SK-N-SH treated with all-trans-retinoic acid at 6 μM for 48 hours (cell line): ENCODE results near the gene MGAT3.

Experiments used
- ATAC-seq: fragments of 200-7000 bp; cut with Tn5 transposase; 3 replicates; pipeline ENCODE4 v1.9.1; 2020; ENCODE audit warnings: mild to moderate bottlenecking, moderate library complexity
- BACH2 ChIP-seq: fragments of 250-450 bp; sonication (Bioruptor Pico); IDR thresholded peaks from 2 replicates; pipeline ENCODE4 v1.9.0; 2021; ENCODE audit warnings: mild to moderate bottlenecking, borderline replicate concordance
- CREB5 ChIP-seq: fragments of 250-450 bp; sonication (Bioruptor Pico); IDR thresholded peaks from 2 replicates; pipeline ENCODE4 v1.5.1; 2020; ENCODE audit warnings: low read depth, mild to moderate bottlenecking, moderate library complexity
- CSDC2 ChIP-seq: fragments of 250-450 bp; sonication (Bioruptor Pico); IDR thresholded peaks from 2 replicates; pipeline ENCODE4 v1.5.0; 2020; ENCODE audit warnings: mild to moderate bottlenecking, moderate library complexity
- ESRRG ChIP-seq: fragments of 250-450 bp; sonication (Bioruptor Pico); IDR thresholded peaks from 2 replicates; pipeline ENCODE4 v1.6.1; 2021; ENCODE audit warnings: mild to moderate bottlenecking
- GLIS3 ChIP-seq: fragments of 250-450 bp; sonication (Bioruptor Pico); IDR thresholded peaks from 2 replicates; pipeline ENCODE4 v1.5.0; 2020; ENCODE audit warnings: mild to moderate bottlenecking, moderate library complexity
- ISL1 ChIP-seq: fragments of 250-450 bp; sonication (Bioruptor Pico); IDR thresholded peaks from 2 replicates; pipeline ENCODE4 v2.1.2; 2022; ENCODE audit warnings: mild to moderate bottlenecking, moderate library complexity
- OSR1 ChIP-seq: fragments of 250-450 bp; sonication (Bioruptor Pico); IDR thresholded peaks from 2 replicates; pipeline ENCODE4 v1.8.0; 2022; ENCODE audit warnings: moderate library complexity, mild to moderate bottlenecking, inconsistent platforms
- PATZ1 ChIP-seq: fragments of 250-450 bp; sonication (Bioruptor Pico); IDR thresholded peaks from 2 replicates; pipeline ENCODE4 v1.8.0; 2020; ENCODE audit warnings: mild to moderate bottlenecking, moderate library complexity, borderline replicate concordance
- POU6F1 ChIP-seq: fragments of 250-450 bp; sonication (Bioruptor Pico); IDR thresholded peaks from 2 replicates; pipeline ENCODE4 v1.8.0; 2021; ENCODE audit warnings: low read depth, mild to moderate bottlenecking, moderate library complexity, borderline replicate concordance
- PPARA ChIP-seq: fragments of 250-450 bp; sonication (Bioruptor Pico); IDR thresholded peaks from 2 replicates; pipeline ENCODE4 v1.5.0; 2020; ENCODE audit warnings: mild to moderate bottlenecking, borderline replicate concordance
- RARB ChIP-seq: fragments of 250-450 bp; sonication (Bioruptor Pico); IDR thresholded peaks from 2 replicates; pipeline ENCODE4 v1.8.0; 2021; ENCODE audit warnings: mild to moderate bottlenecking, moderate library complexity
- SNAI2 ChIP-seq: fragments of 250-450 bp; sonication (Bioruptor Pico); IDR thresholded peaks from 2 replicates; pipeline ENCODE4 v1.5.0; 2020; ENCODE audit warnings: mild to moderate bottlenecking, moderate library complexity
- TCF4 ChIP-seq: fragments of 250-450 bp; sonication (Bioruptor Pico); IDR thresholded peaks from 2 replicates; pipeline ENCODE4 v1.8.0; 2021; ENCODE audit warnings: mild to moderate bottlenecking, moderate library complexity, borderline replicate concordance
- ZC3H10 ChIP-seq: fragments of 250-450 bp; sonication (Bioruptor Pico); IDR thresholded peaks from 2 replicates; pipeline ENCODE4 v1.5.1; 2021; ENCODE audit warnings: mild to moderate bottlenecking, moderate library complexity
- ZFP3 ChIP-seq: fragments of 250-450 bp; sonication (Bioruptor Pico); IDR thresholded peaks from 2 replicates; pipeline ENCODE4 v1.5.0; 2020; ENCODE audit warnings: mild to moderate bottlenecking, moderate library complexity
- ZFP30 ChIP-seq: fragments of 450-650 bp; formaldehyde crosslinking; IDR thresholded peaks from 2 replicates; pipeline ENCODE4 v1.5.0; 2022; ENCODE audit warnings: mild to moderate bottlenecking, moderate library complexity
- ZNF565 ChIP-seq: fragments of 450-650 bp; formaldehyde crosslinking; conservative IDR thresholded peaks from 2 replicates; pipeline ENCODE4 v1.5.0; 2020; ENCODE audit warnings: low read depth, mild to moderate bottlenecking, moderate library complexity
- ZNF70 ChIP-seq: fragments of 450-650 bp; formaldehyde crosslinking; IDR thresholded peaks from 2 replicates; pipeline ENCODE4 v1.5.0; 2020; ENCODE audit warnings: mild to moderate bottlenecking, moderate library complexity
- ZNF8 ChIP-seq: fragments of 450-650 bp; formaldehyde crosslinking; IDR thresholded peaks from 2 replicates; pipeline ENCODE4 v1.5.0; 2020; ENCODE audit warnings: mild to moderate bottlenecking, moderate library complexity
- TF ChIP-seq, protein P1 (sequence below): fragments of 250-450 bp; sonication (Bioruptor Pico); IDR thresholded peaks from 2 replicates; pipeline ENCODE4 v1.5.0; 2020; ENCODE audit warnings: mild to moderate bottlenecking, moderate library complexity
- TF ChIP-seq, protein P2 (sequence below): fragments of 250-450 bp; sonication (Bioruptor Pico); IDR thresholded peaks from 2 replicates; pipeline ENCODE4 v1.5.1; 2021; ENCODE audit warnings: mild to moderate bottlenecking, moderate library complexity

The MGAT3 gene

DNA sequence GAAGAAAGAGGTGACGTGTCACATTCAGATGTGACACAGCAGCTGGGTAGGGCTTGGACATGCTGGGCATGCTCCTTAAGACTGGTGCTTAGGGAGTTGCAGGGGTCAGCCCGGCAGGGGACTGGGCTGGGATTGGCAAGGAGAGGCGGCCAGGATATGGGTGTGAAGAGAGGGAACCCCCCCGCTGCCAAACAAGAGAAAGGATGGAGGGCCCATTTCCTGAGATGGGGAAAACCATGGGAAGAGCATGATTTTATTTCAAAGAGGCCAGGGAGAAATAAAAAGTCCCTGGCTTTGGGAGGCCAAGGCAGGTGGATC lies 68.8 kb downstream of the MGAT3 start (continued):
- TF ChIP-seq POU6F1 (CRISPR knock-in tag) = no peak
- no peak for TF ChIP-seq BACH2 (CRISPR knock-in tag)
- no peak for TF ChIP-seq GLIS3 (CRISPR knock-in tag)
- TF ChIP-seq RARB = no peak
- no peak for TF ChIP-seq ZFP3 (CRISPR knock-in tag)
- no peak for TF ChIP-seq ZFP30 (CRISPR knock-in tag)
- no peak for TF ChIP-seq TCF4 (CRISPR knock-in tag)
- no peak for TF ChIP-seq ESRRG (CRISPR knock-in tag)
- TF ChIP-seq CSDC2 = no peak
- TF ChIP-seq ZNF565 (CRISPR knock-in tag) = no peak
- TF ChIP-seq, all 23 proteins: peak for 0

- no peak; the same call in 1 of the 3 replicates for ATAC-seq
- TF ChIP-seq ZFP30 (CRISPR knock-in tag) (no peak), ZNF70 (CRISPR knock-in tag) (no peak), SNAI2 (CRISPR knock-in tag) (no peak), ZFP3 (CRISPR knock-in tag) (no peak)
- TF ChIP-seq, protein P1, sequence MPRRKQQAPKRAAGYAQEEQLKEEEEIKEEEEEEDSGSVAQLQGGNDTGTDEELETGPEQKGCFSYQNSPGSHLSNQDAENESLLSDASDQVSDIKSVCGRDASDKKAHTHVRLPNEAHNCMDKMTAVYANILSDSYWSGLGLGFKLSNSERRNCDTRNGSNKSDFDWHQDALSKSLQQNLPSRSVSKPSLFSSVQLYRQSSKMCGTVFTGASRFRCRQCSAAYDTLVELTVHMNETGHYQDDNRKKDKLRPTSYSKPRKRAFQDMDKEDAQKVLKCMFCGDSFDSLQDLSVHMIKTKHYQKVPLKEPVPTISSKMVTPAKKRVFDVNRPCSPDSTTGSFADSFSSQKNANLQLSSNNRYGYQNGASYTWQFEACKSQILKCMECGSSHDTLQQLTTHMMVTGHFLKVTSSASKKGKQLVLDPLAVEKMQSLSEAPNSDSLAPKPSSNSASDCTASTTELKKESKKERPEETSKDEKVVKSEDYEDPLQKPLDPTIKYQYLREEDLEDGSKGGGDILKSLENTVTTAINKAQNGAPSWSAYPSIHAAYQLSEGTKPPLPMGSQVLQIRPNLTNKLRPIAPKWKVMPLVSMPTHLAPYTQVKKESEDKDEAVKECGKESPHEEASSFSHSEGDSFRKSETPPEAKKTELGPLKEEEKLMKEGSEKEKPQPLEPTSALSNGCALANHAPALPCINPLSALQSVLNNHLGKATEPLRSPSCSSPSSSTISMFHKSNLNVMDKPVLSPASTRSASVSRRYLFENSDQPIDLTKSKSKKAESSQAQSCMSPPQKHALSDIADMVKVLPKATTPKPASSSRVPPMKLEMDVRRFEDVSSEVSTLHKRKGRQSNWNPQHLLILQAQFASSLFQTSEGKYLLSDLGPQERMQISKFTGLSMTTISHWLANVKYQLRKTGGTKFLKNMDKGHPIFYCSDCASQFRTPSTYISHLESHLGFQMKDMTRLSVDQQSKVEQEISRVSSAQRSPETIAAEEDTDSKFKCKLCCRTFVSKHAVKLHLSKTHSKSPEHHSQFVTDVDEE (CRISPR knock-in tag) = no peak
Measured at GRCh38 chr22:39526736-39527171, 69.9 kb downstream of the MGAT3 start.

DNA sequence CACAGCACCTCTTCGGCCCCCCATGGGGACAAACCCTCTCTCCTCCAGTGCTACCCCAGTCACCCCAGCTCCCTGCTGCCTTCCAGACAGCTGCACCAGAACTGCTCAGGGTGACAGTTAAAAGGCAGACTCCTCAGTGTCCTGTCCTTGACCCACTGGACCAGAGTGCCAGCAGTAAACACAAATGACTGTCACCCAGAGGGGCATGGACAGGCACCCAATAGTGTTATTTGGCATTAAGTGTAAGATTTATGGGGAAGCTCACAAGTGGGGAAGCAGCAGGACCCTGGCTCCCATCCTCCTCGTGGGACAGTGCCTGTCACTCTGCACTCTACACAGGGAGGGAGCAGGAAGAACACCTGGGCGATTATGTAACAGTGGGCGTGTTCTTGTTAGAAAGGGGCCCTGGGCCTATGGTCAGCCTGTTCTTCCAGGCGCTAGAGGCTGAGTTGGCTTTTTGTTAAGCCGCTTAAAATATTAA lies 70.7 kb downstream of the MGAT3 start:
- ATAC-seq = no peak
- TF ChIP-seq ISL1 (CRISPR knock-in tag) = no peak
- no peak for TF ChIP-seq PATZ1 (CRISPR knock-in tag)
- TF ChIP-seq PPARA = no peak
- TF ChIP-seq RARB = no peak
- TF ChIP-seq, protein P1 (CRISPR knock-in tag) = no peak
- TF ChIP-seq CREB5 = no peak
- TF ChIP-seq GLIS3 (CRISPR knock-in tag) = no peak
- no peak for TF ChIP-seq CSDC2

GRCh38 chr22:39528080-39528661 lies 71.4 kb downstream of the MGAT3 start:
- no peak for ATAC-seq
- TF ChIP-seq ZC3H10 (CRISPR knock-in tag) (no peak), ESRRG (CRISPR knock-in tag) (no peak), BACH2 (CRISPR knock-in tag) (no peak), ZNF70 (CRISPR knock-in tag) (no peak), CREB5 (no peak), CSDC2 (no peak), OSR1 (CRISPR knock-in tag) (no peak), ZNF8 (CRISPR knock-in tag) (no peak)
- TF ChIP-seq, protein P2, sequence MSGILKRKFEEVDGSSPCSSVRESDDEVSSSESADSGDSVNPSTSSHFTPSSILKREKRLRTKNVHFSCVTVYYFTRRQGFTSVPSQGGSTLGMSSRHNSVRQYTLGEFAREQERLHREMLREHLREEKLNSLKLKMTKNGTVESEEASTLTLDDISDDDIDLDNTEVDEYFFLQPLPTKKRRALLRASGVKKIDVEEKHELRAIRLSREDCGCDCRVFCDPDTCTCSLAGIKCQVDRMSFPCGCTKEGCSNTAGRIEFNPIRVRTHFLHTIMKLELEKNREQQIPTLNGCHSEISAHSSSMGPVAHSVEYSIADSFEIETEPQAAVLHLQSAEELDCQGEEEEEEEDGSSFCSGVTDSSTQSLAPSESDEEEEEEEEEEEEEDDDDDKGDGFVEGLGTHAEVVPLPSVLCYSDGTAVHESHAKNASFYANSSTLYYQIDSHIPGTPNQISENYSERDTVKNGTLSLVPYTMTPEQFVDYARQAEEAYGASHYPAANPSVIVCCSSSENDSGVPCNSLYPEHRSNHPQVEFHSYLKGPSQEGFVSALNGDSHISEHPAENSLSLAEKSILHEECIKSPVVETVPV (CRISPR knock-in tag) = no peak
